Natural killer cell (primary cell): ENCODE measurements around the gene JAML. TPM values are rescaled to one million over a fixed set of nuclear protein-coding genes. Genes with fewer than 3 reads are reported as not detected.

ENCODE experiments used
- ATAC-seq, 3 donors: fragments of 150-1000 bp in 2 of 3; fragments of 200-7000 bp in 1 of 3; cut with Tn5 transposase; 1 replicate in 1 of 3; 2 replicates in 2 of 3; pipeline ENCODE4 v1.10.0; 2021; ENCODE audit warnings: mild to moderate bottlenecking in 2 of 3, moderate library complexity in 2 of 3
- DNase-seq, 2 donors: peaks; one replicate each; pipeline versions ENCODE4 v3.0.0 to v3.0.0-alpha.2; 2013 to 2021; ENCODE audit warnings: mixed read lengths in 1 of 2
- H3K27ac ChIP-seq: one replicate; pipeline ENCODE4 v1.5.1; 2013; ENCODE audit warnings: mild to moderate bottlenecking, low read length
- H3K27me3 ChIP-seq: one replicate; pipeline ENCODE4 v1.6.1; 2013; ENCODE audit warnings: low read length; ENCODE audit not compliant: control insufficient read depth, insufficient read depth
- H3K36me3 ChIP-seq: one replicate; pipeline ENCODE4 v1.6.1; 2013; ENCODE audit warnings: low read length; ENCODE audit not compliant: control insufficient read depth, insufficient read depth
- H3K4me1 ChIP-seq: one replicate; pipeline ENCODE4 v1.6.1; 2013; ENCODE audit warnings: low read length; ENCODE audit not compliant: control insufficient read depth, insufficient read depth
- H3K4me3 ChIP-seq: one replicate; pipeline ENCODE4 v1.5.1; 2013; ENCODE audit warnings: low read length
- H3K9me3 ChIP-seq: one replicate; pipeline ENCODE4 v1.6.1; 2013; ENCODE audit warnings: low read length; ENCODE audit not compliant: control insufficient read depth, insufficient read depth
- H3K27ac Mint-ChIP-seq, 2 donors: one replicate each; pipeline ENCODE4 v1.8.0; 2022; ENCODE audit warnings: mild to moderate bottlenecking in 2 of 2, mixed read lengths in 2 of 2, moderate library complexity in 1 of 2
- H3K27me3 Mint-ChIP-seq, 2 donors: one replicate each; pipeline ENCODE4 v1.8.0; 2022; ENCODE audit warnings: low read depth in 2 of 2, mixed read lengths in 2 of 2
- H3K36me3 Mint-ChIP-seq: one replicate; pipeline ENCODE4 v1.8.0; 2022; ENCODE audit warnings: mixed read lengths
- H3K4me1 Mint-ChIP-seq, 2 donors: one replicate each; pipeline ENCODE4 v1.8.0; 2022; ENCODE audit warnings: mixed read lengths in 2 of 2
- H3K4me3 Mint-ChIP-seq: one replicate; pipeline ENCODE4 v1.8.0; 2022; ENCODE audit warnings: mild to moderate bottlenecking, moderate library complexity, mixed read lengths
- H3K9me3 Mint-ChIP-seq, 2 donors: one replicate each; pipeline ENCODE4 v1.8.0; 2022; ENCODE audit warnings: mixed read lengths in 2 of 2
- WGBS: methylation state at CpG from one replicate; pipeline ENCODE4 v1.1.7; 2013; ENCODE audit warnings: missing lambda C conversion rate; ENCODE audit not compliant: insufficient coverage; 5-methylcytosine and 5-hydroxymethylcytosine counted together
- intact Hi-C: fragments of 100-400 bp; cut with micrococcal nuclease; formaldehyde crosslinking; loops from one replicate; pipeline ENCODE4 v1.14.2; 2022
- total RNA-seq, 4 donors: library from RNA; stranded (reverse); fragments of 120-200 nt in 1 of 4; gene quantifications; one replicate each; pipeline versions ENCODE4 v1.2.3 to v1.2.4, GENCODE V29; 2013 to 2022
- TF ChIP-seq, protein P1 (sequence below): fragments of 200-600 bp; IDR thresholded peaks from one replicate; pipeline ENCODE4 v1.8.0; 2022; ENCODE audit warnings: antibody characterized with exemption

JAML gene
- total RNA-seq, 3 donors from 2014 or later (not counting 1 experiment from before 2014, with no cell fraction given) = 7.1 to 27.8 (median 12.8) TPM

DNA sequence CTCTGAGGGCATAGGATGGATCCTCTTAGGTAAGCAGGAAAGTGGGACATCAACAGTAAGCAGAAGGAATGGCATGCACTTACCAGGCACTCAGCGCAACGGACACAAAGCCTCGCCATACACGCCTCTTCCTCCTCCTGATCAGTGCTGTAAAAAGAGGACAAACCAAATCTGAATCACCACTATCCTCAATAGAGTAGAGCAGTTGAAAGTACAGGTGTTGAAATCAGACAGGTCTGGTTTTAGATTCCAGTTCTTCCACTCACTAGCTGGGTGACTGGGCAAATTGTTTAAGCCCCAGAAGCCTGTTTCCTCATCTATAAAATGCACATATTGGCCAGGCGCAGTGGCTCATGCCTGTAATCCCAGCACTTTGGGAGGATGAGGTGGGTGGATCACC lies 8.6 kb upstream of the JAML start:
- H3K4me3 Mint-ChIP-seq = no peak overlapping the region
- H3K4me1 ChIP-seq = peaks cover 14% of the 10 kb centered on the region
- H3K36me3 Mint-ChIP-seq = peaks cover 6% of the 10 kb centered on the region
- intact Hi-C loops = no loop called here
- H3K9me3 ChIP-seq = no peaks in the 10 kb centered on the region
- no peak overlapping the region for H3K27ac ChIP-seq
- H3K4me1 Mint-ChIP-seq = peaks cover 3 to 5% of the 10 kb centered on the region in 2 donors
- H3K9me3 Mint-ChIP-seq = no peaks in the 10 kb centered on the region
- WGBS = 97% methylated on average over 5 of the region's 5 CpGs
- no peaks in the 10 kb centered on the region for H3K27me3 ChIP-seq
- H3K4me3 ChIP-seq = no peak overlapping the region
- no peak for ATAC-seq
- no peak for DNase-seq
- no peak overlapping the region for H3K27ac Mint-ChIP-seq
- H3K27me3 Mint-ChIP-seq = no peaks in the 10 kb centered on the region
- TF ChIP-seq, protein P1, sequence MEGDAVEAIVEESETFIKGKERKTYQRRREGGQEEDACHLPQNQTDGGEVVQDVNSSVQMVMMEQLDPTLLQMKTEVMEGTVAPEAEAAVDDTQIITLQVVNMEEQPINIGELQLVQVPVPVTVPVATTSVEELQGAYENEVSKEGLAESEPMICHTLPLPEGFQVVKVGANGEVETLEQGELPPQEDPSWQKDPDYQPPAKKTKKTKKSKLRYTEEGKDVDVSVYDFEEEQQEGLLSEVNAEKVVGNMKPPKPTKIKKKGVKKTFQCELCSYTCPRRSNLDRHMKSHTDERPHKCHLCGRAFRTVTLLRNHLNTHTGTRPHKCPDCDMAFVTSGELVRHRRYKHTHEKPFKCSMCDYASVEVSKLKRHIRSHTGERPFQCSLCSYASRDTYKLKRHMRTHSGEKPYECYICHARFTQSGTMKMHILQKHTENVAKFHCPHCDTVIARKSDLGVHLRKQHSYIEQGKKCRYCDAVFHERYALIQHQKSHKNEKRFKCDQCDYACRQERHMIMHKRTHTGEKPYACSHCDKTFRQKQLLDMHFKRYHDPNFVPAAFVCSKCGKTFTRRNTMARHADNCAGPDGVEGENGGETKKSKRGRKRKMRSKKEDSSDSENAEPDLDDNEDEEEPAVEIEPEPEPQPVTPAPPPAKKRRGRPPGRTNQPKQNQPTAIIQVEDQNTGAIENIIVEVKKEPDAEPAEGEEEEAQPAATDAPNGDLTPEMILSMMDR = no peak
- peaks cover 30% of the 10 kb centered on the region for H3K36me3 ChIP-seq

DNA sequence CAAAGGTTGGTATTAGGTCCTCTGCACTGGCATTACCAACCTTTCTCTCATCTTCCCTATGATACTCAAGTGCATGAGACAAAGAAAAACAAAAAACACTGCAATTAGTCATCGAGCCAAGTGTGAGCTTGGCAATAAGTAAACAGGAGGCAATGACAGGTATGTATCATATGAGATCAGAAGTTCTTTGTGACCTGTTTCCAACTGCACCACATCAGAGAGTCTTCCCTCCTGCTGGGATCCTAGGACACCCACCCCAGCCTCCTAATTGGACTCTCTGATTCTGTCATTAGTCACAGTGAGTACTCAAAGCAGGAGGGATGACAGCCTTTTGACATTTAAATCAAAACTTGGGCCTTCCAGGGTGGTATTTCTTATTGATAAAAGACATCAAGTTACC lies 7.8 kb upstream of the JAML start:
- no peaks in the 10 kb centered on the region for H3K27me3 Mint-ChIP-seq
- WGBS = 90% methylated on average over 1 of the region's 1 CpG
- H3K9me3 Mint-ChIP-seq = no peaks in the 10 kb centered on the region
- H3K4me3 Mint-ChIP-seq = no peak overlapping the region
- no peak for DNase-seq
- Histone ChIP-seq H3K4me1 (peaks cover 17% of the 10 kb centered on the region), H3K27ac (no peak overlapping the region), H3K27me3 (no peaks in the 10 kb centered on the region), H3K9me3 (no peaks in the 10 kb centered on the region), H3K36me3 (peaks cover 30% of the 10 kb centered on the region), H3K4me3 (no peak overlapping the region)
- TF ChIP-seq, protein P1 = no peak
- intact Hi-C loops = no loop called here
- no peak for ATAC-seq
- H3K36me3 Mint-ChIP-seq = peaks cover 6% of the 10 kb centered on the region
- peaks cover 9 to 11% of the 10 kb centered on the region in 2 donors for H3K4me1 Mint-ChIP-seq
- H3K27ac Mint-ChIP-seq = no peak overlapping the region

DNA sequence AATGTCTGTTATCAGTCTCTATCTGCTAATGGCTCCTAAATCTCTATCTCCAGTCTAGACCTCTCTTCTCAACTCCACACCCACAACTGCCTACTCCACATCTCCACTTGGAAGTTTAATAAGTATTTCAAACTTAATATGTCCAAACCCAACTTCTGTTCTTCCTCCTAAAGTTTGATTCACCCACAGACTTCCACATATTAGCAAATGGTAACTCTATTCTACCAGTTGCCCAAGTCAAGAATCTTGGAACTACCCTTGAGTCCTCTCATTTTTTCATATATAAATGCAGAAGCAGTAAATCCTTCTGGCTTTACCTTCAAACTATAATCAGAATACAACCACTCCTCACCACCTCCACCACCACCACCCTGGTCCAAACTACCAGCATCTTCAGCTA lies 6.7 kb upstream of the JAML start:
- DNase-seq = no peak
- H3K27me3 ChIP-seq = no peaks in the 10 kb centered on the region
- no peak overlapping the region for H3K27ac ChIP-seq
- H3K36me3 Mint-ChIP-seq = peaks cover 6% of the 10 kb centered on the region
- intact Hi-C loops = no loop called here
- H3K27me3 Mint-ChIP-seq = no peaks in the 10 kb centered on the region
- H3K36me3 ChIP-seq = peaks cover 26% of the 10 kb centered on the region
- TF ChIP-seq, protein P1 = no peak
- H3K4me1 Mint-ChIP-seq = peaks cover 21 to 23% of the 10 kb centered on the region in 2 donors
- no peak for ATAC-seq
- H3K27ac Mint-ChIP-seq = no peak overlapping the region
- H3K4me3 Mint-ChIP-seq = no peak overlapping the region
- no peak overlapping the region for H3K4me3 ChIP-seq
- peaks cover 28% of the 10 kb centered on the region for H3K4me1 ChIP-seq
- H3K9me3 Mint-ChIP-seq = no peaks in the 10 kb centered on the region
- H3K9me3 ChIP-seq = no peaks in the 10 kb centered on the region

DNA sequence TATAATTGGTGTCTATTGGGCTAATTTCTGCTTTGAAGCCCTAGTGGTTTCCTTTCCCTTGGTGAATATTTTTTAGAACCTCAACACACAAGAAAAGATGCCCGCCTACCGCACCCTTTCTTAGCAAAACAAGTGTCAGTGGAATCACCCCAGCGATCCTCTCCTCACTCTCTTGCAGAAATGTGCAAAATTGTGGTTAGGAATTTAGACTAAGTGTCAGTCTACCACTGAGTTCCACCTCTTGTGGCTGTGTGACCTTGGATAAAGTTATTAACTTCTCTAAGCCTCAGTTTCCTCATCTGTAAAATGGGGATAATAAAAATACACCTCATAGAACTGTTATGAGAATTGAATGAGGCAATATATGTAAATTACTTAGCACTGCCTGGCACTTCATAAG lies 5.3 kb upstream of the JAML start:
- peak overlapping the region; percentile 49 for H3K4me3 Mint-ChIP-seq
- peaks cover 0 to 4% of the 10 kb centered on the region in 2 donors for H3K27me3 Mint-ChIP-seq
- peak; percentile 35 to 80 for DNase-seq
- Histone ChIP-seq H3K9me3 (no peaks in the 10 kb centered on the region), H3K27ac (peak overlapping the region; percentile 34), H3K4me1 (peaks cover 40% of the 10 kb centered on the region), H3K4me3 (no peak overlapping the region), H3K36me3 (peaks cover 19% of the 10 kb centered on the region), H3K27me3 (no peaks in the 10 kb centered on the region)
- TF ChIP-seq, protein P1 = no peak
- H3K4me1 Mint-ChIP-seq = peaks cover 31 to 32% of the 10 kb centered on the region in 2 donors
- peak; percentile 32 to 54 (median 37) for ATAC-seq
- WGBS = 43% methylated on average over 2 of the region's 3 CpGs
- peaks cover 2% of the 10 kb centered on the region for H3K36me3 Mint-ChIP-seq
- H3K27ac Mint-ChIP-seq = peak overlapping the region in 1 of 2 donors; percentile 34
- H3K9me3 Mint-ChIP-seq = no peaks in the 10 kb centered on the region
- intact Hi-C loops = no loop called here
